T-helper 9 cell (primary cell): ENCODE data around the gene TSSK2.

Source experiments
- DNase-seq: peaks from one replicate; pipeline ENCODE4 v3.0.0-alpha.2; 2020

TSSK2 gene

GRCh38 chr22:19125474-19126308 lies 5.4 kb upstream of the TSSK2 start:
- DNase-seq, result no peak

GRCh38 chr22:19126309-19127273 lies 4.5 kb upstream of the TSSK2 start:
- no peak for DNase-seq

GRCh38 chr22:19127329-19128008 lies 3.6 kb upstream of the TSSK2 start:
- DNase-seq, result no peak

- DNase-seq, result no peak
Measured at GRCh38 chr22:19128009-19128401, 3.1 kb upstream of the TSSK2 start.

- DNase-seq, result no peak
Measured at GRCh38 chr22:19128946-19129727, 2.0 kb upstream of the TSSK2 start.

GRCh38 chr22:19129871-19130270 lies 1.2 kb upstream of the TSSK2 start:
- no peak for DNase-seq

- DNase-seq, result no peak
Measured at GRCh38 chr22:19131685-19132015, 542 bp downstream of the TSSK2 start.

- DNase-seq, result no peak
Measured at GRCh38 chr22:19132153-19132552, 1.0 kb downstream of the TSSK2 start.

GRCh38 chr22:19132693-19133400 lies 1.7 kb downstream of the TSSK2 start:
- DNase-seq, result no peak

GRCh38 chr22:19133561-19133960 lies 2.5 kb downstream of the TSSK2 start:
- DNase-seq, result no peak

GRCh38 chr22:19134176-19134831 lies 3.2 kb downstream of the TSSK2 start:
- DNase-seq, result no peak

GRCh38 chr22:19134874-19135273 lies 3.8 kb downstream of the TSSK2 start:
- no peak for DNase-seq

- DNase-seq, result no peak
Measured at GRCh38 chr22:19136915-19137314, 5.8 kb downstream of the TSSK2 start.

GRCh38 chr22:19137384-19138216 lies 6.5 kb downstream of the TSSK2 start:
- DNase-seq, result no peak

GRCh38 chr22:19138217-19139000 lies 7.3 kb downstream of the TSSK2 start:
- no peak for DNase-seq

GRCh38 chr22:19139001-19139356 lies 7.9 kb downstream of the TSSK2 start:
- DNase-seq, result no peak

GRCh38 chr22:19139974-19140373 lies 8.9 kb downstream of the TSSK2 start:
- no peak for DNase-seq

GRCh38 chr22:19142394-19142793 lies 11.3 kb downstream of the TSSK2 start:
- no peak for DNase-seq

GRCh38 chr22:19143212-19143611 lies 12.1 kb downstream of the TSSK2 start:
- no peak for DNase-seq
